Measurements from ENCODE around the gene CFAP70.
"Not testable (repeated sequence)": the region's sequence is repeated elsewhere in the genome, so short reads cannot be mapped to it uniquely, and the experiment has no call there.

CFAP70 gene

GRCh38 chr10:73358331-73359279, at the start of gene CFAP70:
TSS of gene CFAP70 (minus strand) at chr10:73358864. CDS start at chr10:73354796, 4,068 bp downstream.
- peak; percentile 40 for DNase-seq (ENCODE audit: low read depth)

GRCh38 chr10:73408061-73408460, 49.4 kb upstream of the CFAP70 start:
- DNase-seq (ENCODE audit: low read depth): no peak

- no peak for DNase-seq (ENCODE audit: low read depth)
These were observed 48.8 kb upstream of the CFAP70 start for GRCh38 chr10:73407495-73407894.

GRCh38 chr10:73406846-73407245, 48.2 kb upstream of the CFAP70 start:
- no peak for DNase-seq (ENCODE audit: low read depth)

- DNase-seq (ENCODE audit: low read depth): no peak
These were observed 46.9 kb upstream of the CFAP70 start for GRCh38 chr10:73405556-73405955.

GRCh38 chr10:73404690-73405089, 46.0 kb upstream of the CFAP70 start:
- DNase-seq (ENCODE audit: low read depth): no peak

GRCh38 chr10:73401636-73402035, 43.0 kb upstream of the CFAP70 start:
- DNase-seq (ENCODE audit: low read depth): no peak

GRCh38 chr10:73399063-73399462, 40.4 kb upstream of the CFAP70 start:
- no peak for DNase-seq (ENCODE audit: low read depth)

- DNase-seq (ENCODE audit: low read depth): no peak
These were observed 39.4 kb upstream of the CFAP70 start for GRCh38 chr10:73398024-73398423.

GRCh38 chr10:73394325-73394724, 35.7 kb upstream of the CFAP70 start:
- not testable (repeated sequence) for DNase-seq (ENCODE audit: low read depth)

- DNase-seq (ENCODE audit: low read depth): no peak
These were observed 29.6 kb upstream of the CFAP70 start for GRCh38 chr10:73388228-73388627.

- no peak for DNase-seq (ENCODE audit: low read depth)
These were observed 27.9 kb upstream of the CFAP70 start for GRCh38 chr10:73386583-73386982.

GRCh38 chr10:73379064-73379748, 20.5 kb upstream of the CFAP70 start:
- DNase-seq (ENCODE audit: low read depth): no peak

- no peak for DNase-seq (ENCODE audit: low read depth)
These were observed 18.0 kb upstream of the CFAP70 start for GRCh38 chr10:73376679-73377078.

- DNase-seq (ENCODE audit: low read depth): no peak
These were observed 9.6 kb upstream of the CFAP70 start for GRCh38 chr10:73368238-73368637.

- DNase-seq (ENCODE audit: low read depth): no peak
These were observed 8.0 kb upstream of the CFAP70 start for GRCh38 chr10:73366381-73367298.

- DNase-seq (ENCODE audit: low read depth): no peak
These were observed 6.3 kb upstream of the CFAP70 start for GRCh38 chr10:73364964-73365363.

- no peak for DNase-seq (ENCODE audit: low read depth)
These were observed 828 bp upstream of the CFAP70 start for GRCh38 chr10:73359492-73359891.

GRCh38 chr10:73357821-73358220, 843 bp downstream of the CFAP70 start:
- no peak for DNase-seq (ENCODE audit: low read depth)

- DNase-seq (ENCODE audit: low read depth): no peak
These were observed 1.5 kb downstream of the CFAP70 start for GRCh38 chr10:73357166-73357565.

- no peak for DNase-seq (ENCODE audit: low read depth)
These were observed 14.4 kb downstream of the CFAP70 start for GRCh38 chr10:73344269-73344668.

GRCh38 chr10:73340121-73340520, 18.5 kb downstream of the CFAP70 start:
- DNase-seq (ENCODE audit: low read depth): no peak
